Adrenal gland (tissue), 19 donors: ENCODE data around the gene TRIM49C. TPM values are rescaled to one million over a fixed set of nuclear protein-coding genes. Genes with fewer than 3 reads are reported as not detected.
"Not testable (repeated sequence)": the region's sequence is repeated elsewhere in the genome, so short reads cannot be mapped to it uniquely, and the experiment has no call there.

ENCODE experiments used
- DNase-seq, 7 donors: peaks; one replicate each; pipeline ENCODE4 v3.0.0-alpha.2; 2019 to 2020
- H3K27ac ChIP-seq, 5 donors: fragments of 200-600 bp; sonication (generic) in 4 of 5; 1 replicate in 3 of 5; 2 replicates in 2 of 5; pipeline versions ENCODE4 v1.5.1 to v1.8.0; 2016 to 2020; ENCODE audit warnings: mild to moderate bottlenecking in 1 of 5
- H3K27me3 ChIP-seq: fragments of 200-600 bp; 2 replicates; pipeline ENCODE4 v1.8.0; 2021
- H3K36me3 ChIP-seq, 2 donors: fragments of 200-600 bp; replicated peaks in 1 of 2; 1 replicate in 1 of 2; 2 replicates in 1 of 2; pipeline versions ENCODE4 v1.5.1 to v1.8.0; 2018 to 2022
- H3K4me1 ChIP-seq, 2 donors: fragments of 200-600 bp; replicated peaks in 1 of 2; 1 replicate in 1 of 2; 2 replicates in 1 of 2; pipeline versions ENCODE4 v1.5.1 to v1.8.0; 2018 to 2021
- H3K4me3 ChIP-seq, 4 donors: fragments of 200-600 bp; sonication (generic) in 3 of 4; one replicate each; pipeline ENCODE4 v1.5.1; 2016 to 2018
- H3K9me3 ChIP-seq, 3 donors: fragments of 200-600 bp; sonication (generic) in 1 of 3; replicated peaks in 1 of 3; 1 replicate in 2 of 3; 2 replicates in 1 of 3; pipeline versions ENCODE4 v1.5.1 to v1.8.0; 2016 to 2021
- WGBS, 4 donors: extraction: QIAGEN DNeasy Blood & Tissue Kit in 2 of 4; methylation state at CpG; one replicate each; pipeline versions ENCODE4 v1.1.5 to v1.1.7; 2013 to 2017; 5-methylcytosine and 5-hydroxymethylcytosine counted together
- intact Hi-C, 2 donors: fragments of 100-400 bp; cut with DNase I; formaldehyde crosslinking; loops; one replicate each; pipeline versions ENCODE4 v1.14.1 to v1.15.0; 2022 to 2023
- long read RNA-seq, 10 donors: library from polyadenylated mRNA in 3 of 10; unstranded in 2 of 10; stranded (forward) in 1 of 10; transcript quantifications; one replicate each; pipeline ENCODE4 v2.0.0 and lab custom pipeline, GENCODE V29; 2021 to 2026
- polyA plus RNA-seq, 3 donors: library from polyadenylated mRNA; stranded (reverse); fragments of 200-250 nt in 2 of 3; fragments of 350-450 nt in 1 of 3; fragmentation: Illumina TruSeq in 1 of 3; extraction: RNeasy Lipid Tissue Mini Kit (QIAGEN cat#74804) in 1 of 3; gene quantifications; one replicate each; pipeline ENCODE4 v1.2.3, GENCODE V29; 2013 to 2014
- small RNA-seq, 2 donors: library from RNA; depleted of rRNA; stranded (forward); fragments of <200 nt; gene quantifications; one replicate each; pipeline ENCODE3, GENCODE V24; 2016
- total RNA-seq, 9 donors: library from RNA; depleted of rRNA in 4 of 9; stranded (reverse); fragments of >200 nt in 4 of 9; fragments of 120-200 nt in 1 of 9; fragmentation: NEBNext Ultra II Directional in 1 of 9; extraction: Animal tissue kit (Norgen Biotek cat#: 25700) in 1 of 9; gene quantifications; one replicate each; pipeline versions ENCODE4 v1.1.0 to v1.2.4, GENCODE V29; 2013 to 2023
- donor health status: healthy with polysubstance abuse.
- donor health status: Bipolar disorder and iron deficiency.
- donor health status: DM: yes; HTN: yes; CAD: no.
- donor health status: DM: no; HTN: no; CAD: no.
- donor health status: DM: no; HTN: no; CAD: no.
- donor health status: DM: yes; HTN: yes; CAD: no.

Gene TRIM49C
- total RNA-seq = not detected
- not detected for polyA plus RNA-seq
- long read RNA-seq, donor 1 = 0 reads
- long read RNA-seq, donor 2 = 0 reads
- long read RNA-seq, donor 3 = 0 reads
- long read RNA-seq, donor 4 = 0 reads
- long read RNA-seq, donor 5 = 0 reads
- long read RNA-seq, donor 6 = 0 reads
- long read RNA-seq, donor 7 = 0 reads
- long read RNA-seq, donor 8 = 0 reads
- long read RNA-seq, donor 9 = 0 reads
- long read RNA-seq, donor 10 = 0 reads

GRCh38 chr11:90030806-90031205, at the start of gene TRIM49C:
TRIM49C (plus strand) TSS chr11:90031106; CDS start chr11:90035212, 4,106 bp downstream.
- H3K36me3 ChIP-seq, H3K27me3 ChIP-seq, H3K27ac ChIP-seq, H3K9me3 ChIP-seq, H3K4me1 ChIP-seq, intact Hi-C loops, DNase-seq, H3K4me3 ChIP-seq: not testable (repeated sequence)
- 82 to 86% (median 84%) methylated on average over 1 to 2 of the region's 2 CpGs; no CpG with 5 or more reads in 1 of the 4 donors for WGBS, 4 donors

- H3K36me3 ChIP-seq, H3K4me1 ChIP-seq, H3K4me3 ChIP-seq, intact Hi-C loops, H3K27ac ChIP-seq, H3K9me3 ChIP-seq, H3K27me3 ChIP-seq, DNase-seq: not testable (repeated sequence)
- WGBS, 4 donors = 73 to 75% methylated on average over 2 of the region's 3 CpGs; no CpG with 5 or more reads in 2 of the 4 donors
These were observed 6.7 kb upstream of the TRIM49C start for GRCh38 chr11:90024184-90024583.

- H3K27ac ChIP-seq, H3K27me3 ChIP-seq, intact Hi-C loops, H3K4me3 ChIP-seq, H3K4me1 ChIP-seq, H3K36me3 ChIP-seq, H3K9me3 ChIP-seq: not testable (repeated sequence)
- peak in 1 of 7 donors; percentile 4 for DNase-seq
- WGBS, 4 donors = 24 to 69% methylated on average over 10 to 18 of the region's 41 CpGs; no CpG with 5 or more reads in 2 of the 4 donors
These were observed 20.8 kb downstream of the TRIM49C start for GRCh38 chr11:90051591-90052209.

- H3K4me3 ChIP-seq, H3K27ac ChIP-seq, intact Hi-C loops, H3K27me3 ChIP-seq, H3K4me1 ChIP-seq, H3K9me3 ChIP-seq, H3K36me3 ChIP-seq: not testable (repeated sequence)
- DNase-seq = peak in 3 of 7 donors; percentile 1 to 50 (median 7)
- WGBS, 4 donors = 4% methylated on average over 12 of the region's 33 CpGs; no CpG with 5 or more reads in 3 of the 4 donors
These were observed 21.4 kb downstream of the TRIM49C start for GRCh38 chr11:90052311-90052710.

- H3K27ac ChIP-seq, H3K27me3 ChIP-seq, H3K36me3 ChIP-seq, H3K9me3 ChIP-seq, H3K4me3 ChIP-seq, H3K4me1 ChIP-seq, DNase-seq, intact Hi-C loops: not testable (repeated sequence)
- WGBS, 4 donors = 21 to 44% (median 25%) methylated on average over 7 to 18 of the region's 28 CpGs
These were observed 22.6 kb downstream of the TRIM49C start for GRCh38 chr11:90053545-90053944.

GRCh38 chr11:90085650-90086049, 54.7 kb downstream of the TRIM49C start, which contains the start of gene UBTFL1:
UBTFL1 (plus strand) TSS chr11:90085950; CDS start chr11:90085950, 0 bp downstream.
- H3K36me3 ChIP-seq, intact Hi-C loops, H3K27me3 ChIP-seq, H3K27ac ChIP-seq, H3K4me1 ChIP-seq, H3K9me3 ChIP-seq, H3K4me3 ChIP-seq, DNase-seq: not testable (repeated sequence)
- WGBS, 4 donors = 53% methylated on average over 2 of the region's 3 CpGs; no CpG with 5 or more reads in 3 of the 4 donors

GRCh38 chr11:90088731-90089130, 57.8 kb downstream of the TRIM49C start:
- intact Hi-C loops = not testable (repeated sequence)

More at GRCh38 chr11:90088731-90089130, 57.8 kb downstream of the TRIM49C start:
- H3K27me3 ChIP-seq, H3K4me3 ChIP-seq, DNase-seq, H3K36me3 ChIP-seq, H3K27ac ChIP-seq, H3K9me3 ChIP-seq, H3K4me1 ChIP-seq: not testable (repeated sequence)
- 53 to 100% (median 61%) methylated on average over 1 to 2 of the region's 2 CpGs for whole genome bisulfite sequencing, 4 donors

Small RNA genes within 50 kb of the gene (small RNA-seq; reads per million reads assigned to genes)
- gene AP000827.1 = 0 reads per million in 2 donors

Other genes starting within 250 kb of the TRIM49C start
- not detected for gene TRIM49, start 222.5 kb upstream of the TRIM49C start, total RNA-seq
- gene TRIM49, start 222.5 kb upstream of the TRIM49C start, polyA plus RNA-seq = not detected
- not detected for gene TRIM64B, start 152.6 kb upstream of the TRIM49C start, total RNA-seq
- gene TRIM64B, start 152.6 kb upstream of the TRIM49C start, polyA plus RNA-seq = not detected
- not detected for gene TRIM49D1, start 108.9 kb upstream of the TRIM49C start, total RNA-seq
- not detected for gene TRIM49D1, start 108.9 kb upstream of the TRIM49C start, polyA plus RNA-seq
- not detected for gene TRIM49D2, start 107.0 kb upstream of the TRIM49C start, total RNA-seq
- not detected for gene TRIM49D2, start 107.0 kb upstream of the TRIM49C start, polyA plus RNA-seq
- gene TRIM64, start 65.1 kb upstream of the TRIM49C start, total RNA-seq = not detected
- not detected for gene TRIM64, start 65.1 kb upstream of the TRIM49C start, polyA plus RNA-seq
- not detected for gene UBTFL1, start 54.8 kb downstream of the TRIM49C start, total RNA-seq
- gene UBTFL1, start 54.8 kb downstream of the TRIM49C start, polyA plus RNA-seq = not detected
- 10 to 100 TPM in 5 of 9 donors, 1 to 10 TPM in 4; 6.0 to 43.0 (median 11.4) TPM for gene NAALAD2, start 103.6 kb downstream of the TRIM49C start, total RNA-seq
- 10 to 100 TPM; 11.8 to 33.1 (median 18.5) TPM for gene NAALAD2, start 103.6 kb downstream of the TRIM49C start, polyA plus RNA-seq
- 10 to 100 TPM; 11.3 to 83.7 (median 34.6) TPM for gene CHORDC1, start 191.9 kb downstream of the TRIM49C start, total RNA-seq
- gene CHORDC1, start 191.9 kb downstream of the TRIM49C start, polyA plus RNA-seq = 10 to 100 TPM; 34.5 to 47.6 (median 41.7) TPM